Fibroblast of skin of left quadriceps (primary cell): ENCODE results near the gene ADGRD1.

Source experiments
- DNase-seq, 2 experiments: peaks; one replicate each; pipeline ENCODE4 v3.0.0-alpha.2; 2013; ENCODE audit warnings: low read depth in 2 of 2

Gene ADGRD1

DNA sequence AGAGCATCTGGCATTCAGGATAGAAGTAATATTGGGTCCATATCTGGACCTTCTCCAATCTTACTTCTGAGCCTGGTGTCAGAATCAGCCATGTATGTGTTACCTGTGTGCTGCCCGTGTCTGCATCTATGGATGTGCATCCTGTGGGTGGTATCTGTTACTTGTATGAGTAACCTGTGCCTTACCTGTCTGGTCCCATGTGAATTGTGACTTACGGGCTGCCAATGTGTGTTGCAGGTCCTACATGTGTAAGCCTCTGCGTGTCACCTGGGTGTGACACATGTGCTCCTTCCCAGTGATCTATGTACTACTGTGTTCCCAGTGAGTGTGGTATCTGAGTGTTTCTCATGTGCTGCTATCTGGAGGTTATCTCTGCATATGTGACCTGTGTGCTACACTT, 208.4 kb downstream of the ADGRD1 start:
- no peak for DNase-seq

DNA sequence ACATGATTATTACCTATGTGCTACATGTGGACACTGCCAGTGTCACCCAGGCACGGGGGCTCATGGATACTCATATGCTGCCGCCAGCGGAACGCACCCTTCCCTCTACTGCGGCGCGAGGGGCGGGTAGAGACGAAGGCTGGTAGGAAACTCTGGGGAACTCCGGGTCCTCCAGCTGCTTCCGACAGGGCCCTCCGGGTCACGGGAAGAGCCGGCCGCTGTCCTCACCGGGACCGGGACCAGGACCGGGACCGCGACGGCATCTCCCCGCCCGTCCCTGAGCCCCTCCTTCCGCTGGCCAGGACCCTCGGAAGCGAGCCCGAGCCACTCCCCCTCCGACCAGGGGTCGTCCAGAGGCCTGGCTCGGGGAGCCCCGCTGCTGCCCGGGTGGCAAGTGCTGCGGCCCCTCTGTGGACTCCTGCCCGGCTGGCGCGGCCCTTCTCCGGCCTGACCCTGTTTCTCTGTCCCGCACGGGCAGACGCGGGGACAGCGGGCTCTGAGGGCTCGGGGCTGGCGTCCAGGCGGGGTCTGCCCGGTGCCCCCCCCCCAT, 209.6 kb downstream of the ADGRD1 start:
- DNase-seq, result no peak

DNA sequence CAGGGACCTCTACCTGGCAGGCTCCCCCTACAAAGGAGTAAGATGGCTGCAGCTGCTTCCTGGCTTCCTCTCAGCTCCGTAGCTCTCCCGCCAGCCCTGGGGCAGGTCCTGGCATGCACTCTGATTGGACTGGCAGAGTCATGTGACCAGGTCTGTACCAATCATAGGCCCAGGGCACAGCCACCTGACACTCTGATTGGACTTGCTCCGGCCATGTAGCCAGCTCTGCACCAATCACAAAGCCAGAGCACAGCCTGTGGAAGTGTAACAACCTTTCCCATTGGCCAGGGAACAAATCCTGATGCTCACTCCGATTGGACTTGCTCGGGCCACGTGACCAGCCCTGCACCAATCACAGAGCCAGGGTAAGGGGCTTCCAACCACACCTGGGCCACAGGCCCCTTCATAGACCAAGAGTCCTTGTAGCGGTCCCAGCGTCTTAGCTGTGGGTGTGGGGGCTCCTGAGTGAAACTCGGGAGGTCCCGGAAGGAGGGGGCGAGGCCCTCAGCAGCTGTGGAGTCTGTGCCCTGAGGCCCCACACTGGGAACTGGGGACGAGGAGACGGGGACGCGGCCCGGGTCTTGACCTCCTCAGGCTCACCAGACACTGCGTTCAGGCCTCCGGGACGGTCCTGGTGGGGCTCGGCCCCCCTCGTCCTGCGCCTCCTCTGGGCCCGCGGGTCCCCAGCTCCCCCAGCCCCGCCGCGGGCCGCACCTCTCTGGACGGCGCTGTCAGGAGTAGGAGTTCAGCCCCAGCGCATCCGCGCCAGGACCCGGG, 210.6 kb downstream of the ADGRD1 start:
- no peak for DNase-seq

DNA sequence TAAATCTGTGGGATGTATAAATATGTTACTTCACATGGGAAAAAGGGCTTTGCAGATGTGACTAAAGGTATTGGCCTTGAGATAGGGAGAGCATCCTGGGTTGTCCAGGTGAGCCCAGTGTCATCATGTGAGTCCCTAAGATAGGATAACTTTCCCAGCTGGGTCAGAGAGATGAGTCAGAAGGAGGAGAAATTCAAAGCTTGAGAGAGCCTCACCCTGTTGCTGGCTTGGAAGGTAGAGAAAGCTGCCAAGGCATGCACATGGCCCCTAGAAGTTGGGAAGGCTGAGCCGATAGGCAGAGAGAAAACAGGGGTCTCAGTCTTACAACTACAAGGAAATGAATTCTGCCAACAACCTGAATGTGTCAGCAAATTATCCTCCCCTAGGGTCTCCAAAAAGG, 213.0 kb downstream of the ADGRD1 start:
- DNase-seq, result no peak

DNA sequence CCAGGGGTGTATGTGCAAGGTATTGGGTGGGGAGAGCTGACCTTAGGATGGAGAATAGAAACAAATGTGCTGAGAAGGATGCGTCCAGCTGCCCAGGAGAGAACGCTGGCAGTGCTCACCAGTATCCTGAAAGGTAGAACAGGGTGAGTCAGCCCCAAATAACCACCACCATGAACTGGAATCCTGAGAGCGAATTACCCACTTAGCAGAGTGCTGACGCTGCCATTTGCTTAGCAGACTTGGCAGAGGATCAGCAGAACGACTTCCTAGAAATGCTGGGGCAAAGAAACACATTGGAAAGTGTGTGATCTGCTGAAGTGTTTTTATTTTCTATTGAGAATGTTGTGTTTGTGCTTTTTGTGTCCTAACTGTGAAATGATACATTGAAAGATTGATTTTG, 213.6 kb downstream of the ADGRD1 start:
- no peak for DNase-seq

DNA sequence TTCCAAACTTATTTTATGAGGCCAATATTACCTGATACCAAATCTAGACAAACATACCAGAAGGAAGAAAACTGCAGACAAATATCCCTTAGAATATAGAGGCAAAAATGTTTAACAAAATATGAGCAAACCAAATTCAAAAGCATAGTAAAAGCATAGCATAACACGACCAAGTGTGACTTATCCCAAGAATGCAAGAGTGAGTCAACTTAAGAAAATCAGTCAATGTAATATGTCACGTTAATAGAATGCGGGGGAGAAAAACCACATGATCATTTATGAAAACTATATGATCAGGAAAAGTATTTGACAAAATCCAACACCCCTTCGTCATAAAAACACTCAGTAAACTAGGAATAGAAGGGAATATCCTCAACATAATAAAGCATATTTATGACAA, 217.3 kb downstream of the ADGRD1 start:
- peak in 1 of 2 experiments; percentile 0 for DNase-seq

DNA sequence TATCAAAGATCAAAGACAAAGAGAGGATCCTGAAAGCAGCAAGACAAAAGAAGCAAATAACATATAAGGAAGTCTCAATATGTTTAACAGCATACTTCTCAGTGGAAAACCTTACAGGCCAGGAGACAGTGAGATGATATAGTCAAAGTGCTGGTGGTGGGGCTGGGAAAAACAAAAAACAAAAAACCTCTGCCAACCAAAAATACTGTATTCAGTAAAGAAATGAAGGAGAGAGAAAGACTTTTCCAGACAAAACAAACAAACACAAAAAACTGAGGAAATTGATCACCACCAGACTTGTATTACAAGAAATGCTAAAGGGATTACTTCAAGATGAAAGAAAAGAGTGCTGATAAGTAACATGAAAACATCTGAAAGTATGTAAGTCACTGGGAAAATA, 221.2 kb downstream of the ADGRD1 start:
- no peak for DNase-seq

DNA sequence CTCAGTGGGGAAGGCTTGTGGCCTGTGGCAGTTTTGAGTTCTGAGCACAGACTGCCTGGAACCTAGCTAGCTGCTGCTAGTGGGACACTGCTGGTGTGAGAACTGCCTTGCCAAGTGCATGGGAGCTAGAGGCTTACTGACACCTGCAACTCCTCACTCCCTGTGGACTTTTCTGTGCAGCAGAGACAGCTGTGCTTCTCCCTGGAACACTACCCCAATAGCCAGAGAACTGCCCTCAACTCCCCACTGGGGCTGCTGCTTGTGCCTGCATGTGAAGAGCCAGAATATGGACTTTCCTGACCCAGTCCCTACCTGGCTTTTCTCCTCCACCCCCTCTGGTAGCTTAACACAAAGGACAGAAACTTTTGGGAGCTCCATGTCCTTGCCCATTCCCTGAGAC, 222.6 kb downstream of the ADGRD1 start:
- no peak for DNase-seq

DNA sequence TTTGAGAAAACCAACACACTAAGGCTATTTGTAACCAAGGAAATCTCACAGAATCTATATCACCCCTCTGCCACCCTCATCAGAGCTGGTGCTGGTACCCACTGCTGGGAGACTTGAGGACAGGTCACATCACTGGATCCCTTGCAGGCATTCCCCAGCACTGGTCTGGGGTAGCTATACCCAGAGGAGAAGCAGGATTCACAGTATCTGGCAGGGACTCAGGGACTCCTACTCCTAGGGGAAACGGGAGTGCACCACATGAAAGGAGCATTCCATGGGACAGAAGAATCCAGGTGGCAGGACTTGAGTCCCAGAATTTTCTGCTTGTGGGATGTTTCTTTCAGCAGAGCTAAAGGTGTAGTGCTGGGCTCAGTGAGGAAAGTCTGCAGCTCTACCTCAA, 223.2 kb downstream of the ADGRD1 start:
- DNase-seq, result no peak

DNA sequence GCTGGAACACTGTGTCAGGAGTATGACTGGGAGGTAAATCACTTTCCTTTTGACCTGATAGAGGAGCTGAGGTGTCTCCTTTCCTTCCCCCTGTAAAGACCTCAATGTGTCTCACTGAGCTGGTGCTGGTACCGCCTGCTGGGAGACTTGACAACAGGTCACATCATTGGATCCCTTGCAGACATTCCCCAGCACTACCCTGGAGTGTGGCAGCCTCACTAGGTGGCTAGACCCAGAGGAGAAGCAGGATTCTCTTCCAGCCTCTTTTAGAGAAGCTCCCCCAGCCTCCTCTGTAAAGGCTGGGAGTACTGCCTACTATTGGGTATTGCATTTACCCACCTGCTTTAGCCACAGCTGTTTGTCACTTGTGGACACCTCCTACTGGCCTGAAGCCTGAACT, 223.9 kb downstream of the ADGRD1 start:
- DNase-seq, result no peak

DNA sequence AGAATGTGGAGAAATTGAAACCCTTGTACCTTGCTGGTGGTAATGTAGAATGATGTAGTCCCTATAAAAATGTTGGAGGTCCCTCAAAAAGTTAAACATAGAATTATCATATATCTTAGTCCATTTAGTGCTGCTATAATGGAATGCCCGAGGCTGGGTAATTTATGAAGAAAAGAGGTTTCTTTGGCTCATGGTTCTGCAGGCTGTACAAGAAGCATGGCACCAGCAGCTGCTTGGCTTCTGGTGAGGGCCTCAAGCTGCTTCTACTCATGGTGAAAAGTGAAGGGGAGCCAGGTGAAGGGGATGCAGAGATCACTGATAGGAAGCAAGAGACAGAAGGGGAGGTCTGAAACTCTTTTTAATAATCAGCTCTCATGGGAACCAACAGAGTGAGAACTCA, 233.9 kb downstream of the ADGRD1 start:
- DNase-seq, result no peak

DNA sequence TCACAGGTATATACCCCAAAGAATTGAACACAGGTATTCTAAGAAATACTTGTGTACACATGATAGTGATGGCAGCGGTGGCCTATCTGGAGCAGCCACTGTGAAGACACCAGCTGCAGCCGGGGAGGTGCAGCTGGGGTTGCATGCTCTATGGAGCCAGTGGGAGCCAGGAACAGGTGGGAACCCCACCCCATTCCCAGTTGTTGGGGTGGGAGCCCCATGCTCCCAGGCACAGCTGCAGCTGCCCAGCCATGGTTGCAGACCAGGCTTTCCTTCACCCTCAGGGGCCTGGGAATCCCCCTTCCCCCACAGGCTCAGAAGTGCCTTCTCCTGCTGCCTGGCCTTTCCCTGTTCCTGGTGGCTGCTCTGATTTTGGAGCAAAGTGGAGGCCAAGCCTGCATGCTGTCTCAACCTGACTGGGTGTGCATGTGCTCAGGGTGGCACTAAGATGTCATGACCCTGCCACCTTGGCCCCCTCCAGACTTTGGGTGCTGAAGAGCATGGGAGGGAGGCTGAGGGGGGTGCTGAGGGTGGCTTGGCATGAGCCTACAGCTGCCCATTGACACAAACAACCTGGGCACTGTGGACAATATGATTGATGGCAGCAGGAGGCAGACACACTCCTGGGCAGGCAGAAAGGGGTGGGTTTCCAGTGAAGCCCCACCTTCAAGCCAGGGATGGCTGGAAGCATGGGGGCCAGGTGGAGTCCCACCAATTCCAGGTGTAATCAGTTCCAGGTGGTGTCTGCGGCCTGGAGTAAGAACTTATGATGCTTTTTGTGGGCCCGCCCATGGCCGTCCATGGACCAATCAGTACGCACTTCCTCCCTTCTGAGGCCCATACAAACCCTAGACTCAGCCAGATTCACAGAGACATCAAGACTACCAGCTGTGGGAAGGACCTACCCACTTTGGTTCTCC, 234.7 kb downstream of the ADGRD1 start:
- no peak for DNase-seq

DNA sequence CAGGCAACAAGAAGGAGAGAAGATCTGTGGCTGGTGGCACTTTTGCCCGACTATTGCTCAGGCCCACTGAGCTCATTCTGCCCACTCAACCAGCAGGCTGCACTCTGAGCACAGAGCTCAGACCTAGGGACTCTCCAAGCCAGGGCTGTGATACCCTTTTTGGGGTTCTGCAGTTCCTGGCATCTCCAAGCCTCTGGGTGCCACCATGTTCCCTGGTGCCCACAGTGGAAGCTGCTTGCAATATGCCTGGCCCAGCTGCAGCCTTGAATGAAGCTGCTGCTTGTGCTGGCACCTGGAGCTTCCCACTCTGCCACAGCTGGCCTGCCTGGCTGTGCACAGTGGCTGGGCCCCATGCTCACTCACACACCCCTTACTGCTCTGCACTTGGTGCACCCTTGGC, 236.1 kb downstream of the ADGRD1 start:
- DNase-seq, result no peak

DNA sequence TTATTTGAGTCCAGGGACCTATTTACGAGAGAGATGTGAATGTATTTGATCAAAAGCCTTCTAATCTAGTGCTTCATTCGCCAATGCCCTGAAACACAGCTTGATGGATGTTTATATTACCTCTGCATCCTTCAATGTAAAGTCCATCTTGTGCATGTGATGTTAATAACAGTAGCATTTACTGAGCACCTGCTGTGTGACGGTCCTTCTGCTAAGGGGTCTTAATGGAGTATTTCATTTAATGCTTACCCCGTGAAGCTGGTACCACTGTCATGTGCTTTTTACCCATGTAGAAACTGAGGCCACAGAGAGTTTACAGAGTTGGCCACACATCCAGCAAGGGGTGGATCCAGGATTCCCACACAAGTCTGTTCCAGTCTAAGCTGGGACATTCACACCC, 237.3 kb downstream of the ADGRD1 start:
- DNase-seq, result no peak
